Peyer's patch (tissue), 4 donors: Measurements from ENCODE around the gene DCAF11.

Experiments used
- CTCF ChIP-seq, 6 experiments: fragments of 450-650 bp in 4 of 6; fragments of 200-600 bp in 2 of 6; sonication (generic) in 1 of 6; IDR thresholded peaks; one replicate each; pipeline ENCODE4 v1.5.1; 2017 to 2019; ENCODE audit warnings: antibody characterized with exemption in 6 of 6, mild to moderate bottlenecking in 3 of 6, moderate library complexity in 1 of 6
- POLR2A ChIP-seq, 2 donors: fragments of 450-650 bp; IDR thresholded peaks; one replicate each; pipeline ENCODE4 v1.5.1; 2017; ENCODE audit warnings: antibody characterized with exemption in 2 of 2, mild to moderate bottlenecking in 2 of 2, moderate library complexity in 2 of 2

- TF ChIP-seq CTCF (IDR thresholded peaks at IDR 0.05) (no peak), POLR2A (IDR thresholded peaks at IDR 0.05) (no peak)
Measured at GRCh38 chr14:24156840-24157239, 42.3 kb downstream of the DCAF11 start.
